ENCODE data around the gene IGF1R. TPM values are rescaled to one million over a fixed set of nuclear protein-coding genes. Genes with fewer than 3 reads are reported as not detected.

Gene IGF1R
- total and polyA plus RNA-seq, 4 donors: 5.9 to 154 (median 27.6) TPM

- Histone ChIP-seq H3K4me1 (ENCODE audit: control insufficient read depth in 5 of 5, insufficient read depth in 5 of 5, low read length in 5 of 5) (peaks cover 0 to 60% (median 25%) of the 10 kb centered on the region in 5 donors), H3K27ac (ENCODE audit: low read depth in 1 of 2, low read length in 1 of 2) (peak overlapping the region in 1 of 2 donors; percentile 73), H3K9me3 (ENCODE audit: control insufficient read depth in 4 of 4, insufficient read depth in 3 of 4, low read length in 3 of 4) (no peaks in the 10 kb centered on the region), H3K4me3 (no peak overlapping the region), H3K27me3 (ENCODE audit: control insufficient read depth in 3 of 3, insufficient read depth in 3 of 3, low read length in 2 of 3) (no peaks in the 10 kb centered on the region), H3K9ac (ENCODE audit: insufficient read depth in 1 of 2, low read length in 2 of 2) (no peak overlapping the region), H3K36me3 (ENCODE audit: control insufficient read depth in 4 of 4, insufficient read depth in 4 of 4, low read length in 4 of 4) (no peaks in the 10 kb centered on the region)
- WGBS, 2 donors: 79 to 81% methylated on average over 10 of the region's 10 CpGs
- no peak for DNase-seq
- no peak for ATAC-seq (ENCODE audit: insufficient read depth, low FRiP score)
- no peak for TF ChIP-seq CTCF (IDR thresholded peaks at IDR 0.05; ENCODE audit: control extremely low read depth, extremely low read depth)
Observed at GRCh38 chr15:98855067-98855814, 206.9 kb downstream of the IGF1R start.

GRCh38 chr15:98855815-98856531 lies 207.6 kb downstream of the IGF1R start:
- no peak for ATAC-seq (ENCODE audit: insufficient read depth, low FRiP score)
- WGBS, 2 donors: 72 to 79% methylated on average over 10 of the region's 10 CpGs
- TF ChIP-seq CTCF (IDR thresholded peaks at IDR 0.05; ENCODE audit: control extremely low read depth, extremely low read depth): no peak

GRCh38 chr15:98856532-98856907 lies 208.2 kb downstream of the IGF1R start:
- Histone ChIP-seq H3K36me3 (ENCODE audit: control insufficient read depth in 4 of 4, insufficient read depth in 4 of 4, low read length in 4 of 4) (no peaks in the 10 kb centered on the region), H3K4me3 (no peak overlapping the region), H3K4me1 (ENCODE audit: control insufficient read depth in 5 of 5, insufficient read depth in 5 of 5, low read length in 5 of 5) (peaks cover 0 to 50% (median 22%) of the 10 kb centered on the region in 5 donors), H3K9ac (ENCODE audit: insufficient read depth in 1 of 2, low read length in 2 of 2) (no peak overlapping the region), H3K27me3 (ENCODE audit: control insufficient read depth in 3 of 3, insufficient read depth in 3 of 3, low read length in 2 of 3) (no peaks in the 10 kb centered on the region), H3K9me3 (ENCODE audit: control insufficient read depth in 4 of 4, insufficient read depth in 3 of 4, low read length in 3 of 4) (no peaks in the 10 kb centered on the region), H3K27ac (ENCODE audit: low read depth in 1 of 2, low read length in 1 of 2) (no peak overlapping the region)
- TF ChIP-seq CTCF (IDR thresholded peaks at IDR 0.05; ENCODE audit: control extremely low read depth, extremely low read depth): no peak
- ATAC-seq (ENCODE audit: insufficient read depth, low FRiP score) (no peak), DNase-seq (no peak)
- WGBS, 2 donors: 43 to 52% methylated on average over 1 of the region's 1 CpG

More at GRCh38 chr15:98855815-98856531, 207.6 kb downstream of the IGF1R start:
- Histone ChIP-seq H3K27me3 (ENCODE audit: control insufficient read depth in 3 of 3, insufficient read depth in 3 of 3, low read length in 2 of 3) (no peaks in the 10 kb centered on the region), H3K4me1 (ENCODE audit: control insufficient read depth in 5 of 5, insufficient read depth in 5 of 5, low read length in 5 of 5) (peaks cover 0 to 55% (median 24%) of the 10 kb centered on the region in 5 donors), H3K27ac (ENCODE audit: low read depth in 1 of 2, low read length in 1 of 2) (peak overlapping the region in 1 of 2 donors; percentile 37), H3K36me3 (ENCODE audit: control insufficient read depth in 4 of 4, insufficient read depth in 4 of 4, low read length in 4 of 4) (no peaks in the 10 kb centered on the region), H3K9me3 (ENCODE audit: control insufficient read depth in 4 of 4, insufficient read depth in 3 of 4, low read length in 3 of 4) (no peaks in the 10 kb centered on the region), H3K9ac (ENCODE audit: insufficient read depth in 1 of 2, low read length in 2 of 2) (no peak overlapping the region), H3K4me3 (no peak overlapping the region)
- DNase-seq: no peak

Data from lung (tissue), 12 donors.